Skeletal muscle tissue (tissue), 4 donors: ENCODE measurements around the gene NHERF2. TPM values are rescaled to one million over a fixed set of nuclear protein-coding genes. Genes with fewer than 3 reads are reported as not detected.

Experiments used
- H3K27ac ChIP-seq: one replicate; pipeline ENCODE4 v1.7.0; 2013; ENCODE audit warnings: mild to moderate bottlenecking, low read depth, low read length, inconsistent platforms
- H3K27me3 ChIP-seq, 3 donors: one replicate each; pipeline ENCODE4 v1.7.0; 2013; ENCODE audit warnings: low read length in 3 of 3; ENCODE audit not compliant: control insufficient read depth in 3 of 3, insufficient read depth in 3 of 3
- H3K36me3 ChIP-seq, 3 donors: one replicate each; pipeline ENCODE4 v1.7.0; 2013; ENCODE audit warnings: low read length in 3 of 3; ENCODE audit not compliant: control insufficient read depth in 3 of 3, insufficient read depth in 3 of 3
- H3K4me1 ChIP-seq, 3 donors: one replicate each; pipeline ENCODE4 v1.7.0; 2013; ENCODE audit warnings: low read length in 3 of 3, mild to moderate bottlenecking in 3 of 3; ENCODE audit not compliant: control insufficient read depth in 3 of 3, insufficient read depth in 3 of 3
- H3K4me3 ChIP-seq, 3 donors: one replicate each; pipeline ENCODE4 v1.7.0; 2013; ENCODE audit warnings: low read length in 3 of 3
- H3K9ac ChIP-seq, 3 donors: one replicate each; pipeline ENCODE4 v1.7.0; 2013; ENCODE audit warnings: low read length in 3 of 3, mild to moderate bottlenecking in 3 of 3, moderate library complexity in 2 of 3, low read depth in 1 of 3
- H3K9me3 ChIP-seq, 3 donors: one replicate each; pipeline ENCODE4 v1.7.0; 2013; ENCODE audit warnings: low read length in 3 of 3; ENCODE audit not compliant: control insufficient read depth in 3 of 3
- total RNA-seq: library from RNA; depleted of rRNA; stranded (reverse); fragments of >200 nt; gene quantifications from one replicate; pipeline ENCODE4 v1.2.3, GENCODE V29; 2014
- donor health status: Osteomylitis.

The NHERF2 gene
- total RNA-seq = 15.1 TPM

DNA sequence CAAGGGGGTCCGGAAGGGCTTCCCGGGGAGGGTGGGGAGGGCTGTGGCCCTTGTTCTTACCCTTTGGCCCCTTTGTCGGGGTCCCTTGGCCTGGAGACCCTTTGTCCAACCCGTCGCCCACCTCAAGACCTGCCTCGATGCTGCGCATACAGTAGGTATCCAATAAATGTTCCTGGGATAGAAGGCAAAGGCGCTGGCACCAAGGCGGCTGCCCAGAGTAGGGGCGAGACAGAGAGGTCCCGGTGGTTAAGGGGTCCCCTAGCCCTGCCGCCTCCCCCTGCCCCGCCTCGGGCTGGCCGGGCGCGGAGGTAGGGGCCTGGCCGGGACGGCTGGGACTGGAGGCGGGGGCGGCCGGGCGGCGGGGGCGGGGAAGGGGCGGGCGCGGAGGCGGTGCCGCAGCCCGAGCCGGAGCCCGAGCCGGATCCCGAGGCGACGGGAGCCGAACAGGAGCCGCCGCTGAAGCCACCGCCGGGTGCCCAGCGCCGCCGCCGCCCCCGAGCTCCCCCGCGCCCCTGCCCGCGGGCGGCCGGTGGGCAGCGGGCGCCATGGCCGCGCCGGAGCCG, at the start of gene NHERF2:
Gene NHERF2, plus strand, starts transcription at position 442 of the 563 bp plus-strand sequence. Its CDS starts 104 bp downstream, at position 546.
- H3K4me1 ChIP-seq = peaks cover 26 to 44% (median 44%) of the 10 kb centered on the region in 3 donors
- H3K36me3 ChIP-seq = no peaks in the 10 kb centered on the region
- H3K9me3 ChIP-seq = no peaks in the 10 kb centered on the region
- no peak within 1 kb of the TSS for H3K27ac ChIP-seq
- H3K27me3 ChIP-seq = peaks cover 3 to 9% (median 3%) of the 10 kb centered on the region in 3 donors
- peak within 1 kb of the TSS; percentile 70 to 85 (median 78) for H3K4me3 ChIP-seq
- H3K9ac ChIP-seq = peak within 1 kb of the TSS; percentile 2 to 78 (median 32)

DNA sequence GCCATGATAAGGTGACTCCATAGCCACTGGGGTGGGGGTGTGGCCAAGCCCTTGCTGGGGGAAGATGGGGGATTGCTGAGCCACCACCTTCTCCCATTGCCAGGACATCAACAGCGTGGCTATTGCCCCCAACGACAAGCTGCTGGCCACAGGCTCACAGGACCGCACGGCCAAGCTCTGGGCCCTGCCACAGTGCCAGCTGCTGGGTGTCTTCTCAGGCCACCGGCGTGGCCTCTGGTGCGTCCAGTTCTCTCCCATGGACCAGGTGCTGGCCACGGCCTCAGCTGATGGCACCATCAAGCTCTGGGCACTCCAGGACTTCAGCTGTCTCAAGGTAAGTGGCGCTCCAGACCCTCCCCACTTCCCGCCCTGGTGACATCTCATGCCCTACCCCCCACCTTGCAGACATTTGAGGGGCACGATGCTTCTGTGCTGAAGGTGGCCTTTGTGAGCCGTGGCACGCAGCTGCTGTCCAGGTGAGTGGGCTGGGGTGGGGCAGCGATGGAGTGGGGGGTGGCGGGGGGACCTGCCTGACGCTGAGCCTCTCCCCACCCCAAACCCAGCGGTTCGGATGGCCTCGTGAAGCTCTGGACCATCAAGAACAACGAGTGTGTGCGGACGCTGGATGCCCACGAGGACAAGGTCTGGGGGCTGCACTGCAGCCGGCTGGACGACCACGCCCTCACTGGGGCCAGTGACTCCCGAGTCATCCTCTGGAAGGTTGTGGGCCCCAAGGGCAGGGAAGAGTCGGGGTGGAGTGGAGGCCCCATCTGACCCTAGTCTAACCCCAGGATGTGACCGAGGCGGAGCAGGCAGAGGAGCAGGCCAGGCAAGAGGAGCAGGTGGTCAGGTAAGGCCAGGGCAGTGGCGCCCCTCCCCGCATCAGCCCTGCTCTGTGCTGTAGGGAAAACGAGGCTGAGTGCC, 49.5 kb upstream of the NHERF2 start:
- Histone ChIP-seq H3K27me3 (peaks cover 5 to 22% (median 20%) of the 10 kb centered on the region in 3 donors), H3K36me3 (peaks cover 39 to 46% (median 45%) of the 10 kb centered on the region in 3 donors), H3K4me1 (peaks cover 17 to 40% (median 30%) of the 10 kb centered on the region in 3 donors), H3K4me3 (no peak overlapping the region), H3K9ac (no peak overlapping the region), H3K27ac (no peak overlapping the region), H3K9me3 (no peaks in the 10 kb centered on the region)

- H3K9ac ChIP-seq = no peak overlapping the region
- no peak overlapping the region for H3K27ac ChIP-seq
- peaks cover 5 to 23% (median 20%) of the 10 kb centered on the region in 3 donors for H3K27me3 ChIP-seq
- no peaks in the 10 kb centered on the region for H3K9me3 ChIP-seq
- H3K36me3 ChIP-seq = peaks cover 39 to 46% (median 45%) of the 10 kb centered on the region in 3 donors
- H3K4me1 ChIP-seq = peaks cover 13 to 38% (median 26%) of the 10 kb centered on the region in 3 donors
- H3K4me3 ChIP-seq = no peak overlapping the region
These were observed 48.8 kb upstream of the NHERF2 start for GRCh38 chr16:1977875-1978268.

GRCh38 chr16:1978476-1979120, 48.1 kb upstream of the NHERF2 start:
- Histone ChIP-seq H3K36me3 (peaks cover 39 to 46% (median 45%) of the 10 kb centered on the region in 3 donors), H3K9me3 (no peaks in the 10 kb centered on the region), H3K9ac (no peak overlapping the region), H3K27me3 (peaks cover 5 to 23% (median 20%) of the 10 kb centered on the region in 3 donors), H3K27ac (no peak overlapping the region), H3K4me1 (peaks cover 17 to 37% (median 25%) of the 10 kb centered on the region in 3 donors), H3K4me3 (no peak overlapping the region)

DNA sequence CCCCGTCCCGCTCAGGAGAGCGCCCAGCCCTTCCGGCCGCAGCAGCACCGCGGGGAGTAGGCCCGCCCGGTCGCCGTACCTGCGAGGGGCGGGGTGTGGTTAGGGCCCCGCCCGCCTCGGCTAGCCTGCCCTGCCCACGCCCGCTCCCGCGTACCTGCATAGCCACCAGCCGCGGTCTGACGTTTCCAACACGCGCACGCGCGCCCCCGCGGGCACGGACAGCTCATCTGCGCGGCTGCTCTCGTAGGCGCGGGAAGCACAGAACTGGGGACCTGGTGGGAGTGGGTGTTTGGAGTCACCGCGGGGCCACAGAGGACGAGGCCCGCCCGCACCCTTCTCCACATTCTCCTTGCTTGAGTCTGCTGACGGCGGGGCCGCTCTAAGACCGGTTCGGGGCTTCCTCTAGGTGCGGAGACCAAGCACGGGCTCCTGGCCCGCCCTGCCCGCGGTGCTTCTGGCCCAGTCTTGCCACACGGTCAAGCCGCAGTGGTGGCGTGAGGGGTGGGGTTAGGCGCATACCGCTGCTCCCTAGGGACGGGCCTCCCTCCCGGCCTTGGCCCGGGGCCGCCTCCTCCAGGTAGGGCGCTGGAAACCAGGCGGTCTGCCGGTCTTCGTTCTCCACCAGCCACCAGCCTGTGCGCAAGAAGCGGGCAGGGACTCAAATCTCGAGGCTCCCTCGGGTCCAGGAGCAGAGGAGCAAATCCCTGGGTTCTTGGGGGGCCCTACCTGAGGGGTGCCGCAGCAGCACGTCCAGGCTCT, 47.3 kb upstream of the NHERF2 start:
- Histone ChIP-seq H3K9me3 (no peaks in the 10 kb centered on the region), H3K27me3 (peaks cover 5 to 23% (median 20%) of the 10 kb centered on the region in 3 donors), H3K4me1 (peaks cover 18 to 37% (median 26%) of the 10 kb centered on the region in 3 donors), H3K4me3 (no peak overlapping the region), H3K27ac (no peak overlapping the region), H3K36me3 (peaks cover 37 to 41% (median 40%) of the 10 kb centered on the region in 3 donors), H3K9ac (no peak overlapping the region)

DNA sequence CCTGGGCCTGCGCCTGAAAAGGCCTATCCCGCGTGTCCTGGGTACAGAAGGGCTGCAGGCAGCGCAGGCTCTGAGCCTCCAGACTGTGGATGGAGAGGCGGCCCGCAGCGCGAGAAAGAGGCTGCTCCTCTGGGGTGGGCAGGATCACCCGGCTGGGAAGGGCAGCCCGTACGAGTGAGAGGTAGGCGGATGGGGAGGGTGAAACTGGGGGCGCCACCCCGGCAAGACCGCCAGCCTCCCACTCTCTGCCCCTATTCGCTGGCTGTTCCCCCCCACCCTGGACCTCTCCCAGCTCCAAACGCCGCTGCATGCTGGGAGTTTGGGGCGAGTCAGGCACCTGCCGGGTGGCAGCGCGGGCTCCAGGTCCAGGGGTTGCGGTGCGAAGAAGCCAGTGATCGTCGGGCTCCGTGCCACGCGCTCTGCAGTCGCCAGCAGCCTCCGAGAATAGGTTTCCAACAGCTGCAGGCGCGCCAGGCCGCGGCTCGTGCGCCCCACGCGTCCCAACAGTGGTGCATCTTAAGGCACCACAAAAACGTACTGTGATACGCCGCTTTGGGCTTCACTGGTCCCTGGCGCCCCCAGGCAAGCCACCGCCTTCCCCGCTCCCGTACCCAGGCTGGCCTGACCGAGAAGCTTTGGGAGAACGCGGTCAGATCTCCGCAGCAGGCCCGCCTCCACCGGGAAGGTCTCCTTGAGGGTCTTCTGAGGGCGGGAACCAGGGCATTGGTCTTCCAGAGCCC, 46.5 kb upstream of the NHERF2 start:
- Histone ChIP-seq H3K9me3 (no peaks in the 10 kb centered on the region), H3K9ac (peak overlapping the region in 1 of 3 donors; percentile 33), H3K27me3 (peaks cover 5 to 20% (median 17%) of the 10 kb centered on the region in 3 donors), H3K4me3 (no peak overlapping the region), H3K36me3 (peaks cover 30 to 34% (median 34%) of the 10 kb centered on the region in 3 donors), H3K27ac (no peak overlapping the region), H3K4me1 (peaks cover 25 to 45% (median 33%) of the 10 kb centered on the region in 3 donors)

DNA sequence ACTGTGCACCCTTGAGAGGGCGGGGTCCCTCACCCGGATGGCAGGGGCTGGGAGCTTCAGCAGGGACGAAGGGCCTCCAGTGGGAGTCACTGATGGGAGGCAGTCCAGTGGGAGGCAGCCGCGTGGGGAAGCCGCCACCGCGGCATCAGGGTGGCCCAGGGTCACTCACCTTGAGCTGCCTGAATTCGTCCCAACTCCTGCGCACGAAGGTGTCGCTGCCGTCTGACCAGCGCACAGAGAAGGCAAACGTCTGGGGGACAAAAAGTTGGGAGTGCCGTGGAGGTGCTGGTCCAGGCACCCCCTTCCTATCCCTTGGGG, 46.0 kb upstream of the NHERF2 start:
- Histone ChIP-seq H3K27ac (no peak overlapping the region), H3K9me3 (no peaks in the 10 kb centered on the region), H3K4me1 (peaks cover 29 to 50% (median 37%) of the 10 kb centered on the region in 3 donors), H3K36me3 (peaks cover 30 to 33% (median 32%) of the 10 kb centered on the region in 3 donors), H3K9ac (peak overlapping the region in 1 of 3 donors; percentile 33), H3K27me3 (peaks cover 5 to 20% (median 17%) of the 10 kb centered on the region in 3 donors), H3K4me3 (no peak overlapping the region)

- peak within 1 kb of the TSS in 1 of 3 donors; percentile 33 for H3K9ac ChIP-seq
- no peaks in the 10 kb centered on the region for H3K9me3 ChIP-seq
- peaks cover 5 to 20% (median 17%) of the 10 kb centered on the region in 3 donors for H3K27me3 ChIP-seq
- no peak within 1 kb of the TSS for H3K27ac ChIP-seq
- H3K4me3 ChIP-seq = no peak within 1 kb of the TSS
- peaks cover 29 to 50% (median 37%) of the 10 kb centered on the region in 3 donors for H3K4me1 ChIP-seq
- H3K36me3 ChIP-seq = peaks cover 30 to 33% (median 32%) of the 10 kb centered on the region in 3 donors
These were observed 45.3 kb upstream of the NHERF2 start, which contains the start of gene NOXO1 for GRCh38 chr16:1981398-1981836. TSS of gene NOXO1 (minus strand) at chr16:1981469. CDS start at chr16:1981179, 290 bp downstream.
